HFFc6 (cell line): ENCODE measurements around the gene IRF9. TPM values are rescaled to one million over a fixed set of nuclear protein-coding genes. Genes with fewer than 3 reads are reported as not detected.
A peak's percentile ranks its signal among the peaks of the same experiment; 100 is the strongest.

Source experiments
- DNase-seq: peaks from one replicate; pipeline ENCODE4 v3.0.0-alpha.2; 2018
- H3K27ac Mint-ChIP-seq: 2 replicates; pipeline ENCODE4 v1.8.0; 2020; ENCODE audit warnings: mild to moderate bottlenecking, mixed read lengths
- H3K27me3 Mint-ChIP-seq: 2 replicates; pipeline ENCODE4 v1.8.0; 2021; ENCODE audit warnings: mild to moderate bottlenecking, moderate library complexity, mixed read lengths; ENCODE audit not compliant: insufficient read depth
- H3K36me3 Mint-ChIP-seq: 2 replicates; pipeline ENCODE4 v1.8.0; 2021; ENCODE audit warnings: low read depth, mixed read lengths
- H3K4me1 Mint-ChIP-seq: 2 replicates; pipeline ENCODE4 v1.8.0; 2020; ENCODE audit warnings: low read depth, mixed read lengths
- H3K4me3 Mint-ChIP-seq: 2 replicates; pipeline ENCODE4 v1.8.0; 2020; ENCODE audit warnings: mild to moderate bottlenecking, moderate library complexity, mixed read lengths
- H3K9me3 Mint-ChIP-seq: 2 replicates; pipeline ENCODE4 v1.8.0; 2020; ENCODE audit warnings: mild to moderate bottlenecking, mixed read lengths
- total RNA-seq, 6 experiments: library from RNA; stranded (reverse); fragmentation: NEBNext Ultra II Directional; extraction: Animal tissue kit (Norgen Biotek cat#: 25700); gene quantifications; 2 replicates in 1 of 6; 3 replicates in 5 of 6; pipeline ENCODE4 v1.2.3, GENCODE V29; 2021
- TF ChIP-seq, protein P1 (sequence below): fragments of 200-600 bp; sonication (generic); IDR thresholded peaks from 2 replicates; pipeline ENCODE4 v1.5.0; 2021; ENCODE audit warnings: antibody characterized with exemption, mild to moderate bottlenecking

IRF9 gene
- total RNA-seq, 6 experiments from 2014 or later, result 23.6 to 38.8 (median 32.3) TPM

DNA sequence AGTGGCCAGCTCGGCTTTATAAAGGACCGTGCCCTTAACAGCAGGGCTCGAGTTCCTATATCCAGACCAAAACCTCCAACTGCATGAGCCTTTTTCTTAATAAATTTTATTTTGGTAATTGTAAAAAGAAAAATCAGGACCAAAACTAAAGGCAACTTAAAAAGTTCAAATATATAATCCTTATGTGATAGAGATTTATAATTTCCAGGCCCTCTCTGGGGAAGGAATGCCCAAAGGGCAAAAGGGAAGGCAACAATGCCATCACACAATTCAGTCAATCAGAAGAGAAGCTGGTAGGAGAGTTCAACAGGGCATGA, 28.0 kb downstream of the IRF9 start:
- TF ChIP-seq, protein P1, sequence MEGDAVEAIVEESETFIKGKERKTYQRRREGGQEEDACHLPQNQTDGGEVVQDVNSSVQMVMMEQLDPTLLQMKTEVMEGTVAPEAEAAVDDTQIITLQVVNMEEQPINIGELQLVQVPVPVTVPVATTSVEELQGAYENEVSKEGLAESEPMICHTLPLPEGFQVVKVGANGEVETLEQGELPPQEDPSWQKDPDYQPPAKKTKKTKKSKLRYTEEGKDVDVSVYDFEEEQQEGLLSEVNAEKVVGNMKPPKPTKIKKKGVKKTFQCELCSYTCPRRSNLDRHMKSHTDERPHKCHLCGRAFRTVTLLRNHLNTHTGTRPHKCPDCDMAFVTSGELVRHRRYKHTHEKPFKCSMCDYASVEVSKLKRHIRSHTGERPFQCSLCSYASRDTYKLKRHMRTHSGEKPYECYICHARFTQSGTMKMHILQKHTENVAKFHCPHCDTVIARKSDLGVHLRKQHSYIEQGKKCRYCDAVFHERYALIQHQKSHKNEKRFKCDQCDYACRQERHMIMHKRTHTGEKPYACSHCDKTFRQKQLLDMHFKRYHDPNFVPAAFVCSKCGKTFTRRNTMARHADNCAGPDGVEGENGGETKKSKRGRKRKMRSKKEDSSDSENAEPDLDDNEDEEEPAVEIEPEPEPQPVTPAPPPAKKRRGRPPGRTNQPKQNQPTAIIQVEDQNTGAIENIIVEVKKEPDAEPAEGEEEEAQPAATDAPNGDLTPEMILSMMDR, result no peak
- Mint-ChIP-seq H3K27ac (peak overlapping the region; percentile 92), H3K9me3 (no peaks in the 10 kb centered on the region), H3K36me3 (peaks cover 26% of the 10 kb centered on the region), H3K27me3 (peaks cover 2% of the 10 kb centered on the region), H3K4me1 (peaks cover 44% of the 10 kb centered on the region), H3K4me3 (peak overlapping the region; percentile 90)
- DNase-seq, result no peak

DNA sequence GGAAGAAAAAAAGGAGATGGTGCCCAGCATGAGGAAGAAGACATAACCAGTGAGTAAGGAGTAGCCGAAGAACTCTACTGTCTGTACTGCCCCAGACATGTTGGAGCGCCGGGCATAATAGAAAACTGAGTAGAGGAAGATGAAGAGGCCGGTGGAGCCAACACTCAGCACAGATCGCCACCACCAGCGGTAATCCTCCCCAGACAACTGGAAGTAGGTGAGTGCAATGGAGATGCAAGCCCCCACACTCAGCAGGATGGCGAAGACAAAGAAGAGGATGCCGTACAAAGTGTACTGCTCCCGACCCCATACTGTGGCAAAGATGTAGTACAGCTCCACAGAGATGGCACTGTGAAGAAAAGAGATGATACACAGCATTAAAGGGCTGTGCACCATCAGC, 28.4 kb downstream of the IRF9 start:
- DNase-seq, result no peak
- H3K9me3 Mint-ChIP-seq, result no peaks in the 10 kb centered on the region
- peak overlapping the region; percentile 90 for H3K4me3 Mint-ChIP-seq
- peaks cover 48% of the 10 kb centered on the region for H3K4me1 Mint-ChIP-seq
- TF ChIP-seq, protein P1, result no peak
- H3K27me3 Mint-ChIP-seq, result no peaks in the 10 kb centered on the region; the same call in 1 of the 2 replicates
- peak overlapping the region; percentile 92 for H3K27ac Mint-ChIP-seq
- peaks cover 29% of the 10 kb centered on the region for H3K36me3 Mint-ChIP-seq

DNA sequence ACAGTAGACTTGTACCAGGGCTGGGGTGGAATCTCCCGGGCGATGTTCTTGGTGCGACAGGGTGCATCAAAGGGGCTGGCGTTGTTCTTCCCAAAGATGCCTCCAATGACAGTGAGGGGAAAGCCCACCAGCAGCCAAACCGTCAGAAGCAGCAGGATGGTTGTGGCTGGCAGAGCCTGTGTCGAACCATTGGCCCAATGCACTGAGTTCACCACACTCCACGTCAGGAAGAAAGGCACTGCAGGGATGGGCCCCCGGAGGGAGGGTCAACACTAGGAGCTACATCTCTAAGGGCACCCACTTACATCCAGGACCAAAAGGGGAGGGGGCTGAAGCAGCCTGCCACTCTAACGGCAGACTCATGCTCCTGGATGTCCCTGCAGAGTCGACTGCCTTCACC, 29.4 kb downstream of the IRF9 start:
- Mint-ChIP-seq H3K9me3 (no peaks in the 10 kb centered on the region), H3K4me1 (peaks cover 53% of the 10 kb centered on the region), H3K27ac (no peak overlapping the region; the same call in 1 of the 2 replicates), H3K4me3 (no peak overlapping the region), H3K36me3 (peaks cover 31% of the 10 kb centered on the region), H3K27me3 (no peaks in the 10 kb centered on the region; the same call in none of the 2 replicates)
- TF ChIP-seq, protein P1, result no peak
- DNase-seq, result no peak

DNA sequence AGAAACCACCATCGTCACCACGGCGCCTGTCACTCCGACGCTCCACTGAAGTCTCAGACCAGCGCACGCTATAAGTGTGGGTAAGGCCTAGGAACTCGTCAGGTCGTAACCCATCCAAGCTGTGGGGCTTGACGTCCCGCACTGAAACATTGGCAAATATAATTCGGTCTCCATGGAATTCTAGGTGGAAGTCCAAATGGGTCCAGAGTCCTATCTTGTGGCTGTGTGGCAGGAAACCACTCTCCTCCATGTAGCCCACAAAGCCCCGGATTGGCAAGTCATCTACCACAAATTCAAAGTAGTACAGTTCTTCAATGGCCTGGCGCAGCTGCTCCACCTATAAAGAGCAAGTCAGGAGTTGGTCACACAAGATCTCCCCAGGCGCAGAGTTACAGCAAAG, 31.9 kb downstream of the IRF9 start:
- no peak for DNase-seq

DNA sequence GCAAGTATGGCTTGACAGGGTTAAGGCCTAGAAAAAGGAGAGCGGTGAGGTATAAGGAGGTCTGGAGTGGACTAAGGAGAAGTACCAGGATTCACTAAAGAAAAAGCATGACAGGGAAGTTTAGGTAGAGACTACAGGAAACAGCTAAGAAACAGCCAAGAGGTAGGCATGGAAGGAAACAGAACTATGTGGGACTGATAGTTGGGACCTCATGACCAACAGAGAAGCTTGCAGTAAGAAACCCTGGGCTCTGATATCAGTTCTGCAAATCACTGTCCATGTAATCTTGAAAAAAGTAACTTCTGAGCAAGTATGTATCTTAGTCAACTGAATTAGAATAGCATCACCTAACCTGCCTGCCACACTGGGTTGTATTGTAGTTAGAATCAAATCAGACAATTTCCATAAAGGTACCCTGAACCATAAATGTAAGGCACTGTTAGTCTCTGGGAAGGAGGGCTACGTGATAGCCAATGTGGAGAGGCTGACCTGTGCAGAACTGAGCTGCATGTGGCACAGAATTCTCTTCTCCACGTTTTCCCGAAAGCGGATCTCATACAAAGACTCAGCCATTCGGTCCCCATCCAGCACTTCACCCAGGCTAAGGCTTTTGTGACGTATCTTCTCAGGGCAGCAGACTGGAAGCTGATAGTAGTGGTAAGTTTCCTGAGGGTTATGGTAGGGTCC, 33.3 kb downstream of the IRF9 start:
- peaks cover 58% of the 10 kb centered on the region for H3K4me1 Mint-ChIP-seq
- H3K27me3 Mint-ChIP-seq, result no peaks in the 10 kb centered on the region; the same call in none of the 2 replicates
- peaks cover 36% of the 10 kb centered on the region for H3K36me3 Mint-ChIP-seq
- H3K4me3 Mint-ChIP-seq, result peak overlapping the region; percentile 96
- peak overlapping the region; percentile 95 for H3K27ac Mint-ChIP-seq
- DNase-seq, result no peak
- TF ChIP-seq, protein P1, result no peak
- no peaks in the 10 kb centered on the region for H3K9me3 Mint-ChIP-seq

More for the DNA sequence above, 31.9 kb downstream of the IRF9 start:
- Mint-ChIP-seq H3K36me3 (peaks cover 25% of the 10 kb centered on the region), H3K4me1 (peaks cover 55% of the 10 kb centered on the region), H3K4me3 (no peak overlapping the region), H3K27ac (no peak overlapping the region), H3K27me3 (no peaks in the 10 kb centered on the region; the same call in none of the 2 replicates), H3K9me3 (no peaks in the 10 kb centered on the region)
- TF ChIP-seq, protein P1, result no peak
